ENCODE data around the gene SDF2. TPM values are rescaled to one million over a fixed set of nuclear protein-coding genes. Genes with fewer than 3 reads are reported as not detected.
A peak's percentile ranks its signal among the peaks of the same experiment; 100 is the strongest.

SDF2 gene
- total and polyA plus RNA-seq, 2 experiments from 2014 or later = 52.3 to 88.4 TPM

- TF ChIP-seq EZH2phosphoT487 (IDR thresholded peaks at IDR 0.05; ENCODE audit: insufficient read depth, low read depth) (no peak), EZH2 (IDR thresholded peaks at IDR 0.05; ENCODE audit: insufficient read depth, poor library complexity, severe bottlenecking) (no peak)
- H3K79me2 ChIP-seq (ENCODE audit: insufficient read depth) = peaks cover 61% of the 10 kb centered on the region
- H3K27me3 ChIP-seq (replicated peaks; ENCODE audit: insufficient read depth) = no peaks in the 10 kb centered on the region
- peak overlapping the region; percentile 71 for H2AFZ ChIP-seq
- peaks cover 21% of the 10 kb centered on the region for H3F3A ChIP-seq (ENCODE audit: insufficient read depth)
- H3K4me3 ChIP-seq = peak overlapping the region; percentile 77
- peaks cover 14% of the 10 kb centered on the region for H3K4me1 ChIP-seq (ENCODE audit: insufficient read depth)
- no peaks in the 10 kb centered on the region for H3K9me2 ChIP-seq (ENCODE audit: insufficient read depth)
- no peaks in the 10 kb centered on the region for H3K9me3 ChIP-seq (ENCODE audit: low read depth)
- WGBS, 2 experiments (ENCODE audit: low coverage in 1 of 2, low lambda C conversion rate in 2 of 2, missing lambda C conversion rate in 2 of 2) = 14 to 20% methylated on average over 8 of the region's 8 CpGs
- H3K36me3 ChIP-seq (ENCODE audit: low read depth) = peaks cover 31% of the 10 kb centered on the region
- no peak for DNase-seq
- H4K20me1 ChIP-seq (ENCODE audit: insufficient read depth) = no peaks in the 10 kb centered on the region
- peak overlapping the region; percentile 72 for H3K4me2 ChIP-seq (ENCODE audit: unreplicated experiment)
- peak overlapping the region; percentile 66 for H3K27ac ChIP-seq
- in situ Hi-C loops (cut with MboI) = no loop called here
- H3K9ac ChIP-seq = peak overlapping the region; percentile 79
Observed at GRCh38 chr17:28645576-28645939, 16.1 kb downstream of the SDF2 start.

- no peaks in the 10 kb centered on the region for H3K27me3 ChIP-seq (replicated peaks; ENCODE audit: insufficient read depth)
- peaks cover 65% of the 10 kb centered on the region for H3K79me2 ChIP-seq (ENCODE audit: insufficient read depth)
- peaks cover 36% of the 10 kb centered on the region for H3K36me3 ChIP-seq (ENCODE audit: low read depth)
- H3K9me2 ChIP-seq (ENCODE audit: insufficient read depth) = no peaks in the 10 kb centered on the region
- peak within 1 kb of the TSS; percentile 92 for H3K4me2 ChIP-seq (ENCODE audit: unreplicated experiment)
- H3K27ac ChIP-seq = peak within 1 kb of the TSS; percentile 66
- H3K4me3 ChIP-seq = peak within 1 kb of the TSS; percentile 77
- H3K9me3 ChIP-seq (ENCODE audit: low read depth) = no peaks in the 10 kb centered on the region
- peaks cover 14% of the 10 kb centered on the region for H3K4me1 ChIP-seq (ENCODE audit: insufficient read depth)
- H4K20me1 ChIP-seq (ENCODE audit: insufficient read depth) = no peaks in the 10 kb centered on the region
- TF ChIP-seq EZH2phosphoT487 (IDR thresholded peaks at IDR 0.05; ENCODE audit: insufficient read depth, low read depth) (no peak), EZH2 (IDR thresholded peaks at IDR 0.05; ENCODE audit: insufficient read depth, poor library complexity, severe bottlenecking) (no peak)
- in situ Hi-C loops (cut with MboI) = no loop called here
- H2AFZ ChIP-seq = peak within 1 kb of the TSS; percentile 81
- H3K9ac ChIP-seq = peak within 1 kb of the TSS; percentile 79
- H3F3A ChIP-seq (ENCODE audit: insufficient read depth) = peaks cover 21% of the 10 kb centered on the region
- WGBS, 2 experiments (ENCODE audit: low coverage in 1 of 2, low lambda C conversion rate in 2 of 2, missing lambda C conversion rate in 2 of 2) = 1 to 2% methylated on average over 42 to 87 of the region's 89 CpGs
- DNase-seq = peak; percentile 99
Observed at GRCh38 chr17:28644787-28645575, 16.7 kb downstream of the SDF2 start, which contains the start of gene BLTP2. BLTP2 (minus strand) TSS chr17:28645158; CDS start chr17:28645056, 102 bp downstream.

GRCh38 chr17:28643983-28644786, 17.5 kb downstream of the SDF2 start:
- Histone ChIP-seq H3K9ac (peak overlapping the region; percentile 79), H4K20me1 (ENCODE audit: insufficient read depth) (no peaks in the 10 kb centered on the region), H3K27ac (no peak overlapping the region; the same call in 1 of the 2 replicates), H3K27me3 (replicated peaks; ENCODE audit: insufficient read depth) (no peaks in the 10 kb centered on the region), H3K9me3 (ENCODE audit: low read depth) (no peaks in the 10 kb centered on the region), H2AFZ (peak overlapping the region; percentile 81), H3K4me2 (ENCODE audit: unreplicated experiment) (peak overlapping the region; percentile 92), H3F3A (ENCODE audit: insufficient read depth) (peaks cover 21% of the 10 kb centered on the region), H3K4me1 (ENCODE audit: insufficient read depth) (peaks cover 14% of the 10 kb centered on the region), H3K9me2 (ENCODE audit: insufficient read depth) (no peaks in the 10 kb centered on the region), H3K79me2 (ENCODE audit: insufficient read depth) (peaks cover 63% of the 10 kb centered on the region), H3K36me3 (ENCODE audit: low read depth) (peaks cover 44% of the 10 kb centered on the region), H3K4me3 (peak overlapping the region; percentile 77)
- TF ChIP-seq EZH2phosphoT487 (IDR thresholded peaks at IDR 0.05; ENCODE audit: insufficient read depth, low read depth) (no peak), EZH2 (IDR thresholded peaks at IDR 0.05; ENCODE audit: insufficient read depth, poor library complexity, severe bottlenecking) (no peak)
- DNase-seq = peak; percentile 83
- 1% methylated on average over 16 to 18 of the region's 18 CpGs for WGBS, 2 experiments (ENCODE audit: low coverage in 1 of 2, low lambda C conversion rate in 2 of 2, missing lambda C conversion rate in 2 of 2)
- in situ Hi-C loops (cut with MboI) = no loop called here

DNA sequence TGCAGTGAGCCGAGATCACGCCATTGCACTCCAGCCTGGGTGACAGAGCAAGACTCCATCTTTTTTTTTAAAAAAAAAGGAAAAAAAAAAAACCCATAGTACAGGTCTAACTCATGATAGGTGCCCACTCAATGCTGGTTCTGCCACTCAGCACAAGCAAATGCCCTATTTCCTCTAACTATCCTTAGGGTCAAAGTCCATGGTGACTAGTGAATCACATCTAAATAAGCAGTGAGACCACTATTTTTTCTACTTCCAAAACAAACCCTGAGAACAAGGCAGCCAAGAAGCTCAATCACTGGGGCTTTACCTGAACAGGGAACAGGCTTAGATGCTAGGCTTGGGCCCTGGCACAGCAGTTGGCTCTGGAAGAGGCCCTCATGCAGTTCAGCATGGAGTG, 20.1 kb downstream of the SDF2 start:
- Histone ChIP-seq H3K27ac (no peak overlapping the region), H3K4me2 (ENCODE audit: unreplicated experiment) (no peak overlapping the region), H3K9me2 (ENCODE audit: insufficient read depth) (no peaks in the 10 kb centered on the region), H2AFZ (no peak overlapping the region), H4K20me1 (ENCODE audit: insufficient read depth) (no peaks in the 10 kb centered on the region), H3K79me2 (ENCODE audit: insufficient read depth) (peaks cover 83% of the 10 kb centered on the region), H3K9ac (no peak overlapping the region), H3K27me3 (replicated peaks; ENCODE audit: insufficient read depth) (no peaks in the 10 kb centered on the region), H3K36me3 (ENCODE audit: low read depth) (peaks cover 62% of the 10 kb centered on the region), H3F3A (ENCODE audit: insufficient read depth) (peaks cover 14% of the 10 kb centered on the region), H3K9me3 (ENCODE audit: low read depth) (no peaks in the 10 kb centered on the region), H3K4me3 (no peak overlapping the region), H3K4me1 (ENCODE audit: insufficient read depth) (peaks cover 8% of the 10 kb centered on the region)
- WGBS, 2 experiments (ENCODE audit: low coverage in 1 of 2, low lambda C conversion rate in 2 of 2, missing lambda C conversion rate in 2 of 2) = 72 to 100% methylated on average over 2 of the region's 2 CpGs
- TF ChIP-seq EZH2phosphoT487 (IDR thresholded peaks at IDR 0.05; ENCODE audit: insufficient read depth, low read depth) (no peak), EZH2 (IDR thresholded peaks at IDR 0.05; ENCODE audit: insufficient read depth, poor library complexity, severe bottlenecking) (no peak)
- no peak for DNase-seq
- in situ Hi-C loops (cut with MboI) = no loop called here

All from GM23248 (cell line).